ENCODE data around the gene PIM2. TPM values are rescaled to one million over a fixed set of nuclear protein-coding genes. Genes with fewer than 3 reads are reported as not detected.

The PIM2 gene
- total and polyA plus RNA-seq, 2 of the 13 experiments (the other 11 are each of a cell fraction or from before 2014, with no cell fraction given) = 14.4 to 15.8 TPM

DNA sequence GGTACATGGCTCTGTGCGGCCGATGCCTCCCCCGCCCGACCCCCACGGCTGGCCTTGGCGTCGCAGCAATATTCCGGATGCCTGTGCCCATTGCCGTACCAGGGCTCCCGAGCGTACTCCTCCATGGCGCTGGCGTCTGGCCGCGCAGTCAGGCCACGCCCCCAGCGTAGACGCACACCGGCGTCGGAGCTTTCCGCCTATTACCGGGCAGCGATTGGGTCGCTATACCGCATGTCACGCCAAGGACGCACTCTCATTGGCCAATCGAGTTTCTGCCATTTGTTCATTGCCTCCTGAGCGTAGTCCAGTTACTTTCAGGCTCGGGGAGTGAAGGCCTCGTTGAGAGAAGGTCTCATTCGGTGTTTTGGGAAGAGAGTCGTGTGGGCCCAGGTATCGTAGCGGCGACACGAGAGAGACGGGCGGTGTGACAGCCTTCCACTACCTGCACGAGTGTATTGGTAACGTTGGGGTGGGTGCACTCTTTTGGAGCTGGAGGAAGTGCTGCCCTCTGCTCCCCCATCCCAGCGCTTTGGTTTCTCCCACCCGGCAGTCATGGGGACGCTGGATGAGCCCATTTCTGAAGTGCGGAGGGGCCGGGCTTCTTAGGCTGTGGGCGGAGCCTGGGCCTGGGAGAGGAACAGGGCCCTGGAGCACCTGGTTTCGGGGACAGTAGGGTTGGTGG, 21.1 kb downstream of the PIM2 start, which contains the start of the genes PQBP1 and TIMM17B (continued):
- TF ChIP-seq, protein P1, sequence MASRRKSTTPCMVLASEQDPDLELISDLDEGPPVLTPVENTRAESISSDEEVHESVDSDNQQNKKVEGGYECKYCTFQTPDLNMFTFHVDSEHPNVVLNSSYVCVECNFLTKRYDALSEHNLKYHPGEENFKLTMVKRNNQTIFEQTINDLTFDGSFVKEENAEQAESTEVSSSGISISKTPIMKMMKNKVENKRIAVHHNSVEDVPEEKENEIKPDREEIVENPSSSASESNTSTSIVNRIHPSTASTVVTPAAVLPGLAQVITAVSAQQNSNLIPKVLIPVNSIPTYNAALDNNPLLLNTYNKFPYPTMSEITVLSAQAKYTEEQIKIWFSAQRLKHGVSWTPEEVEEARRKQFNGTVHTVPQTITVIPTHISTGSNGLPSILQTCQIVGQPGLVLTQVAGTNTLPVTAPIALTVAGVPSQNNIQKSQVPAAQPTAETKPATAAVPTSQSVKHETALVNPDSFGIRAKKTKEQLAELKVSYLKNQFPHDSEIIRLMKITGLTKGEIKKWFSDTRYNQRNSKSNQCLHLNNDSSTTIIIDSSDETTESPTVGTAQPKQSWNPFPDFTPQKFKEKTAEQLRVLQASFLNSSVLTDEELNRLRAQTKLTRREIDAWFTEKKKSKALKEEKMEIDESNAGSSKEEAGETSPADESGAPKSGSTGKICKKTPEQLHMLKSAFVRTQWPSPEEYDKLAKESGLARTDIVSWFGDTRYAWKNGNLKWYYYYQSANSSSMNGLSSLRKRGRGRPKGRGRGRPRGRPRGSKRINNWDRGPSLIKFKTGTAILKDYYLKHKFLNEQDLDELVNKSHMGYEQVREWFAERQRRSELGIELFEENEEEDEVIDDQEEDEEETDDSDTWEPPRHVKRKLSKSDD (CRISPR knock-in tag; IDR thresholded peaks at IDR 0.05; ENCODE audit: low read depth) = no peak
- TF ChIP-seq ZFX (CRISPR knock-in tag; IDR thresholded peaks at IDR 0.05; ENCODE audit: low read depth) = peak; percentile 90
- no peak for TF ChIP-seq ESRRA (CRISPR knock-in tag; IDR thresholded peaks at IDR 0.05; ENCODE audit: low read depth)
- no peak for TF ChIP-seq ZNF205 (CRISPR knock-in tag; IDR thresholded peaks at IDR 0.05)
- TF ChIP-seq, protein P2, sequence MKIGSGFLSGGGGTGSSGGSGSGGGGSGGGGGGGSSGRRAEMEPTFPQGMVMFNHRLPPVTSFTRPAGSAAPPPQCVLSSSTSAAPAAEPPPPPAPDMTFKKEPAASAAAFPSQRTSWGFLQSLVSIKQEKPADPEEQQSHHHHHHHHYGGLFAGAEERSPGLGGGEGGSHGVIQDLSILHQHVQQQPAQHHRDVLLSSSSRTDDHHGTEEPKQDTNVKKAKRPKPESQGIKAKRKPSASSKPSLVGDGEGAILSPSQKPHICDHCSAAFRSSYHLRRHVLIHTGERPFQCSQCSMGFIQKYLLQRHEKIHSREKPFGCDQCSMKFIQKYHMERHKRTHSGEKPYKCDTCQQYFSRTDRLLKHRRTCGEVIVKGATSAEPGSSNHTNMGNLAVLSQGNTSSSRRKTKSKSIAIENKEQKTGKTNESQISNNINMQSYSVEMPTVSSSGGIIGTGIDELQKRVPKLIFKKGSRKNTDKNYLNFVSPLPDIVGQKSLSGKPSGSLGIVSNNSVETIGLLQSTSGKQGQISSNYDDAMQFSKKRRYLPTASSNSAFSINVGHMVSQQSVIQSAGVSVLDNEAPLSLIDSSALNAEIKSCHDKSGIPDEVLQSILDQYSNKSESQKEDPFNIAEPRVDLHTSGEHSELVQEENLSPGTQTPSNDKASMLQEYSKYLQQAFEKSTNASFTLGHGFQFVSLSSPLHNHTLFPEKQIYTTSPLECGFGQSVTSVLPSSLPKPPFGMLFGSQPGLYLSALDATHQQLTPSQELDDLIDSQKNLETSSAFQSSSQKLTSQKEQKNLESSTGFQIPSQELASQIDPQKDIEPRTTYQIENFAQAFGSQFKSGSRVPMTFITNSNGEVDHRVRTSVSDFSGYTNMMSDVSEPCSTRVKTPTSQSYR (CRISPR knock-in tag; IDR thresholded peaks at IDR 0.05; ENCODE audit: borderline replicate concordance) = no peak
- TF ChIP-seq POLR2G (IDR thresholded peaks at IDR 0.05; ENCODE audit: low read depth, low read length) = peak; percentile 85
- no peak for TF ChIP-seq ZNF24 (IDR thresholded peaks at IDR 0.05)
- no peak for TF ChIP-seq FOXJ3 (CRISPR knock-in tag; IDR thresholded peaks at IDR 0.05; ENCODE audit: borderline replicate concordance)
- TF ChIP-seq, protein P3, sequence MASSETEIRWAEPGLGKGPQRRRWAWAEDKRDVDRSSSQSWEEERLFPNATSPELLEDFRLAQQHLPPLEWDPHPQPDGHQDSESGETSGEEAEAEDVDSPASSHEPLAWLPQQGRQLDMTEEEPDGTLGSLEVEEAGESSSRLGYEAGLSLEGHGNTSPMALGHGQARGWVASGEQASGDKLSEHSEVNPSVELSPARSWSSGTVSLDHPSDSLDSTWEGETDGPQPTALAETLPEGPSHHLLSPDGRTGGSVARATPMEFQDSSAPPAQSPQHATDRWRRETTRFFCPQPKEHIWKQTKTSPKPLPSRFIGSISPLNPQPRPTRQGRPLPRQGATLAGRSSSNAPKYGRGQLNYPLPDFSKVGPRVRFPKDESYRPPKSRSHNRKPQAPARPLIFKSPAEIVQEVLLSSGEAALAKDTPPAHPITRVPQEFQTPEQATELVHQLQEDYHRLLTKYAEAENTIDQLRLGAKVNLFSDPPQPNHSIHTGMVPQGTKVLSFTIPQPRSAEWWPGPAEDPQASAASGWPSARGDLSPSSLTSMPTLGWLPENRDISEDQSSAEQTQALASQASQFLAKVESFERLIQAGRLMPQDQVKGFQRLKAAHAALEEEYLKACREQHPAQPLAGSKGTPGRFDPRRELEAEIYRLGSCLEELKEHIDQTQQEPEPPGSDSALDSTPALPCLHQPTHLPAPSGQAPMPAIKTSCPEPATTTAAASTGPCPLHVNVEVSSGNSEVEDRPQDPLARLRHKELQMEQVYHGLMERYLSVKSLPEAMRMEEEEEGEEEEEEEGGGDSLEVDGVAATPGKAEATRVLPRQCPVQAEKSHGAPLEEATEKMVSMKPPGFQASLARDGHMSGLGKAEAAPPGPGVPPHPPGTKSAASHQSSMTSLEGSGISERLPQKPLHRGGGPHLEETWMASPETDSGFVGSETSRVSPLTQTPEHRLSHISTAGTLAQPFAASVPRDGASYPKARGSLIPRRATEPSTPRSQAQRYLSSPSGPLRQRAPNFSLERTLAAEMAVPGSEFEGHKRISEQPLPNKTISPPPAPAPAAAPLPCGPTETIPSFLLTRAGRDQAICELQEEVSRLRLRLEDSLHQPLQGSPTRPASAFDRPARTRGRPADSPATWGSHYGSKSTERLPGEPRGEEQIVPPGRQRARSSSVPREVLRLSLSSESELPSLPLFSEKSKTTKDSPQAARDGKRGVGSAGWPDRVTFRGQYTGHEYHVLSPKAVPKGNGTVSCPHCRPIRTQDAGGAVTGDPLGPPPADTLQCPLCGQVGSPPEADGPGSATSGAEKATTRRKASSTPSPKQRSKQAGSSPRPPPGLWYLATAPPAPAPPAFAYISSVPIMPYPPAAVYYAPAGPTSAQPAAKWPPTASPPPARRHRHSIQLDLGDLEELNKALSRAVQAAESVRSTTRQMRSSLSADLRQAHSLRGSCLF (CRISPR knock-in tag; IDR thresholded peaks at IDR 0.05; ENCODE audit: borderline replicate concordance) = no peak
- TF ChIP-seq, protein P4, sequence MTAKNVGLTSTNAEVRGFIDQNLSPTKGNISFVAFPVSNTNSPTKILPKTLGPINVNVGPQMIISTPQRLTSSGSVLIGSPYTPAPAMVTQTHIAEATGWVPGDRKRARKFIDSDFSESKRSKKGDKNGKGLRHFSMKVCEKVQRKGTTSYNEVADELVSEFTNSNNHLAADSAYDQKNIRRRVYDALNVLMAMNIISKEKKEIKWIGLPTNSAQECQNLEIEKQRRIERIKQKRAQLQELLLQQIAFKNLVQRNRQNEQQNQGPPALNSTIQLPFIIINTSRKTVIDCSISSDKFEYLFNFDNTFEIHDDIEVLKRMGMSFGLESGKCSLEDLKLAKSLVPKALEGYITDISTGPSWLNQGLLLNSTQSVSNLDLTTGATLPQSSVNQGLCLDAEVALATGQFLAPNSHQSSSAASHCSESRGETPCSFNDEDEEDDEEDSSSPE (CRISPR knock-in tag; IDR thresholded peaks at IDR 0.05) = 0 out of 2 replicates have a peak, but pooled peaks have one; percentile 14
- no peak for TF ChIP-seq SP1 (IDR thresholded peaks at IDR 0.05)
- peak; percentile 82 for TF ChIP-seq SP1 (CRISPR knock-in tag; IDR thresholded peaks at IDR 0.05)
- TF ChIP-seq MIER3 (CRISPR knock-in tag; IDR thresholded peaks at IDR 0.05; ENCODE audit: borderline replicate concordance) = no peak
- peak; percentile 52; the same call in 1 of the 2 replicates for TF ChIP-seq ZNF792 (CRISPR knock-in tag; IDR thresholded peaks at IDR 0.05)
- TF ChIP-seq ZNF577 (CRISPR knock-in tag; IDR thresholded peaks at IDR 0.05; ENCODE audit: borderline replicate concordance, low read depth) = no peak
- TF ChIP-seq NBN (conservative IDR thresholded peaks at IDR 0.05) = no peak
- TF ChIP-seq RFXAP (CRISPR knock-in tag; IDR thresholded peaks at IDR 0.05; ENCODE audit: borderline replicate concordance) = peak; percentile 88

All from HepG2 (cell line).